ENCODE data around the gene SDK1.

SDK1 gene

GRCh38 chr7:3825491-3825890 lies 524.4 kb downstream of the SDK1 start:
- DNase-seq, result no peak

- DNase-seq, result no peak
These were observed 531.1 kb downstream of the SDK1 start for GRCh38 chr7:3832199-3832598.

- DNase-seq, result no peak
These were observed 534.1 kb downstream of the SDK1 start for GRCh38 chr7:3835109-3835508.

GRCh38 chr7:3836855-3837254 lies 535.8 kb downstream of the SDK1 start:
- DNase-seq, result no peak

GRCh38 chr7:3844540-3845151 lies 543.6 kb downstream of the SDK1 start:
- DNase-seq, result no peak

GRCh38 chr7:3846738-3847137 lies 545.7 kb downstream of the SDK1 start:
- DNase-seq, result no peak

- no peak for DNase-seq
These were observed 546.3 kb downstream of the SDK1 start for GRCh38 chr7:3847336-3847735.

- no peak for DNase-seq
These were observed 558.4 kb downstream of the SDK1 start for GRCh38 chr7:3859431-3859830.

GRCh38 chr7:3860932-3861331 lies 559.9 kb downstream of the SDK1 start:
- DNase-seq, result no peak

- DNase-seq, result no peak
These were observed 560.3 kb downstream of the SDK1 start for GRCh38 chr7:3861386-3861785.

GRCh38 chr7:3861941-3862340 lies 560.9 kb downstream of the SDK1 start:
- DNase-seq, result no peak

GRCh38 chr7:3862774-3863173 lies 561.7 kb downstream of the SDK1 start:
- no peak for DNase-seq

- no peak for DNase-seq
These were observed 565.2 kb downstream of the SDK1 start for GRCh38 chr7:3866277-3866676.

- no peak for DNase-seq
These were observed 566.8 kb downstream of the SDK1 start for GRCh38 chr7:3867863-3868262.

- no peak for DNase-seq
These were observed 578.5 kb downstream of the SDK1 start for GRCh38 chr7:3879355-3880075.

GRCh38 chr7:3880228-3880987 lies 579.4 kb downstream of the SDK1 start:
- no peak for DNase-seq

- DNase-seq, result no peak
These were observed 581.7 kb downstream of the SDK1 start for GRCh38 chr7:3882782-3883181.

GRCh38 chr7:3884543-3884942 lies 583.5 kb downstream of the SDK1 start:
- no peak for DNase-seq

- DNase-seq, result no peak
These were observed 586.1 kb downstream of the SDK1 start for GRCh38 chr7:3887096-3887690.

- DNase-seq, result no peak
These were observed 587.0 kb downstream of the SDK1 start for GRCh38 chr7:3888096-3888495.

- DNase-seq, result no peak
These were observed 591.1 kb downstream of the SDK1 start for GRCh38 chr7:3892157-3892556.

- no peak for DNase-seq
These were observed 591.6 kb downstream of the SDK1 start for GRCh38 chr7:3892686-3893085.

GRCh38 chr7:3893151-3893788 lies 592.2 kb downstream of the SDK1 start:
- no peak for DNase-seq

Data from activated effector memory CD4-positive, alpha-beta T cell treated with anti-CD3 and anti-CD28 coated beads, Interleukin-2, amount 50 U/mL, for 16 hours (primary cell).